HPDE6-E6E7 (cell line): ENCODE data around the gene CNTN6.

ENCODE experiments used
- DNase-seq: peaks from one replicate; pipeline ENCODE4 v3.0.0; 2011; ENCODE audit warnings: missing footprints; ENCODE audit errors: extremely low spot score

CNTN6 gene

GRCh38 chr3:1172644-1173043 lies 79.8 kb downstream of the CNTN6 start:
- no peak for DNase-seq

GRCh38 chr3:1179146-1179545 lies 86.3 kb downstream of the CNTN6 start:
- no peak for DNase-seq

- no peak for DNase-seq
Observed at GRCh38 chr3:1183320-1184048, 90.7 kb downstream of the CNTN6 start.

- DNase-seq = no peak
Observed at GRCh38 chr3:1190569-1190968, 97.7 kb downstream of the CNTN6 start.

- DNase-seq = no peak
Observed at GRCh38 chr3:1191026-1191425, 98.2 kb downstream of the CNTN6 start.

GRCh38 chr3:1195947-1196346 lies 103.1 kb downstream of the CNTN6 start:
- DNase-seq = no peak

- no peak for DNase-seq
Observed at GRCh38 chr3:1197051-1197450, 104.2 kb downstream of the CNTN6 start.

- no peak for DNase-seq
Observed at GRCh38 chr3:1200371-1200770, 107.5 kb downstream of the CNTN6 start.

- DNase-seq = no peak
Observed at GRCh38 chr3:1207904-1208303, 115.1 kb downstream of the CNTN6 start.

GRCh38 chr3:1214933-1215332 lies 122.1 kb downstream of the CNTN6 start:
- DNase-seq = no peak

- no peak for DNase-seq
Observed at GRCh38 chr3:1216856-1217255, 124.0 kb downstream of the CNTN6 start.

- DNase-seq = no peak
Observed at GRCh38 chr3:1227111-1227510, 134.3 kb downstream of the CNTN6 start.

GRCh38 chr3:1228289-1228688 lies 135.5 kb downstream of the CNTN6 start:
- DNase-seq = no peak

GRCh38 chr3:1230920-1231319 lies 138.1 kb downstream of the CNTN6 start:
- DNase-seq = no peak

GRCh38 chr3:1232276-1232675 lies 139.5 kb downstream of the CNTN6 start:
- no peak for DNase-seq

- no peak for DNase-seq
Observed at GRCh38 chr3:1235526-1236120, 142.8 kb downstream of the CNTN6 start.

GRCh38 chr3:1251282-1252060 lies 158.6 kb downstream of the CNTN6 start:
- no peak for DNase-seq

GRCh38 chr3:1252061-1252430 lies 159.2 kb downstream of the CNTN6 start:
- DNase-seq = no peak

- no peak for DNase-seq
Observed at GRCh38 chr3:1262246-1262645, 169.4 kb downstream of the CNTN6 start.

GRCh38 chr3:1263121-1263520 lies 170.3 kb downstream of the CNTN6 start:
- DNase-seq = no peak

- DNase-seq = no peak
Observed at GRCh38 chr3:1269808-1270207, 177.0 kb downstream of the CNTN6 start.

GRCh38 chr3:1272546-1273265 lies 179.9 kb downstream of the CNTN6 start:
- DNase-seq = no peak
